Measurements from ENCODE around the gene CMSS1.
"Not testable (repeated sequence)": the region's sequence is repeated elsewhere in the genome, so short reads cannot be mapped to it uniquely, and the experiment has no call there.

The CMSS1 gene

GRCh38 chr3:100046986-100047385, 229.3 kb downstream of the CMSS1 start:
- no peak for TF ChIP-seq CTCF (conservative IDR thresholded peaks at IDR 0.05)
- no peak overlapping the region for H3K27ac ChIP-seq

- no peak for TF ChIP-seq CTCF (conservative IDR thresholded peaks at IDR 0.05)
These were observed 229.9 kb downstream of the CMSS1 start for GRCh38 chr3:100047455-100048141.

GRCh38 chr3:100048248-100048647, 230.6 kb downstream of the CMSS1 start:
- no peak overlapping the region for H3K27ac ChIP-seq
- TF ChIP-seq CTCF (conservative IDR thresholded peaks at IDR 0.05): no peak

More at GRCh38 chr3:100047455-100048141, 229.9 kb downstream of the CMSS1 start:
- no peak overlapping the region for H3K27ac ChIP-seq

GRCh38 chr3:100051513-100051912, 233.9 kb downstream of the CMSS1 start:
- not testable (repeated sequence) for H3K27ac ChIP-seq

- no peak for TF ChIP-seq CTCF (conservative IDR thresholded peaks at IDR 0.05)
- H3K27ac ChIP-seq: no peak overlapping the region
These were observed 236.4 kb downstream of the CMSS1 start for GRCh38 chr3:100053951-100054620.

- TF ChIP-seq CTCF (conservative IDR thresholded peaks at IDR 0.05): no peak
- no peak overlapping the region for H3K27ac ChIP-seq
These were observed 240.3 kb downstream of the CMSS1 start for GRCh38 chr3:100057716-100058575.

GRCh38 chr3:100059472-100059871, 241.8 kb downstream of the CMSS1 start:
- no peak for TF ChIP-seq CTCF (conservative IDR thresholded peaks at IDR 0.05)

More at GRCh38 chr3:100059472-100059871, 241.8 kb downstream of the CMSS1 start:
- H3K27ac ChIP-seq: no peak overlapping the region
